Measurements from ENCODE around the gene TBL1X.

DNA sequence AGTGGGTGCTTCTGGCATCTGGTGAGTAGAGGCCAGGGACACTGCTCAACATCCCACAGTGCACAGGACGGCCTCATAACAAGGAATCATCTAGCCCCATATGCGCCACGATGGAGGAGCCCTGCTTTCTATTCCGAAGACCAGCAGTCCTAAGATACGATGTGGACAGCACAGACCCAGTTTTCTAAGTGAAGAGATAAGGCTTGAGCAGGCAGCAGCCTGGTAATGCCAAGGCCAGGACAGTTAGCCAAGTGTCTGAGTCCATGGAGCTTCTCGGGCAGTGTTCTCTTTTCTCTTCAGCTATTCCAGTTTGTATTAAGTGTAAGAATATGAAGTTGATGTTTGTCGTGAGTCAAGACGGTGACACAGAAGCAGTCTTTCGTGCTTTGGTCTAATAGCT is 112.7 kb downstream of the TBL1X start:
- TF ChIP-seq, protein P1, sequence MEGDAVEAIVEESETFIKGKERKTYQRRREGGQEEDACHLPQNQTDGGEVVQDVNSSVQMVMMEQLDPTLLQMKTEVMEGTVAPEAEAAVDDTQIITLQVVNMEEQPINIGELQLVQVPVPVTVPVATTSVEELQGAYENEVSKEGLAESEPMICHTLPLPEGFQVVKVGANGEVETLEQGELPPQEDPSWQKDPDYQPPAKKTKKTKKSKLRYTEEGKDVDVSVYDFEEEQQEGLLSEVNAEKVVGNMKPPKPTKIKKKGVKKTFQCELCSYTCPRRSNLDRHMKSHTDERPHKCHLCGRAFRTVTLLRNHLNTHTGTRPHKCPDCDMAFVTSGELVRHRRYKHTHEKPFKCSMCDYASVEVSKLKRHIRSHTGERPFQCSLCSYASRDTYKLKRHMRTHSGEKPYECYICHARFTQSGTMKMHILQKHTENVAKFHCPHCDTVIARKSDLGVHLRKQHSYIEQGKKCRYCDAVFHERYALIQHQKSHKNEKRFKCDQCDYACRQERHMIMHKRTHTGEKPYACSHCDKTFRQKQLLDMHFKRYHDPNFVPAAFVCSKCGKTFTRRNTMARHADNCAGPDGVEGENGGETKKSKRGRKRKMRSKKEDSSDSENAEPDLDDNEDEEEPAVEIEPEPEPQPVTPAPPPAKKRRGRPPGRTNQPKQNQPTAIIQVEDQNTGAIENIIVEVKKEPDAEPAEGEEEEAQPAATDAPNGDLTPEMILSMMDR (IDR thresholded peaks at IDR 0.05) = no peak
- no peak for TF ChIP-seq EZH2 (IDR thresholded peaks at IDR 0.05; ENCODE audit: borderline replicate concordance, insufficient read depth, low read depth, low read length, poor library complexity, severe bottlenecking)

Measured in B cell (primary cell).